Measurements from ENCODE around the gene NTM.

- TF ChIP-seq POLR2AphosphoS5 (IDR thresholded peaks at IDR 0.05; ENCODE audit: low read depth, low read length) (no peak), POLR2A (IDR thresholded peaks at IDR 0.05; ENCODE audit: low read depth, low read length) (no peak), TAF1 (IDR thresholded peaks at IDR 0.05; ENCODE audit: borderline replicate concordance, low read depth, low read length) (no peak)
Observed at GRCh38 chr11:131536159-131536558, 165.7 kb downstream of the NTM start.

Measured in GM12892 (cell line).